ENCODE measurements around the gene PHRF1. TPM values are rescaled to one million over a fixed set of nuclear protein-coding genes. Genes with fewer than 3 reads are reported as not detected.
"Not testable (repeated sequence)": the region's sequence is repeated elsewhere in the genome, so short reads cannot be mapped to it uniquely, and the experiment has no call there.

PHRF1 gene
- total RNA-seq, 1 experiment from 2014 or later, result 55.2 TPM

GRCh38 chr11:639332-639955, 63.2 kb downstream of the PHRF1 start:
- Histone ChIP-seq H3K9me3 (no peaks in the 10 kb centered on the region), H3K27me3 (no peaks in the 10 kb centered on the region)
- no peak for DNase-seq

GRCh38 chr11:640021-640706, 63.9 kb downstream of the PHRF1 start:
- no peak for DNase-seq
- peaks cover 43% of the 10 kb centered on the region for H3K36me3 ChIP-seq
- no peaks in the 10 kb centered on the region for H3K27me3 ChIP-seq
- no peaks in the 10 kb centered on the region for H3K9me3 ChIP-seq
- no peak overlapping the region for H3K4me3 ChIP-seq

More at GRCh38 chr11:639332-639955, 63.2 kb downstream of the PHRF1 start:
- Histone ChIP-seq H3K4me3 (no peak overlapping the region), H3K36me3 (peaks cover 50% of the 10 kb centered on the region)

- no peak for DNase-seq
- Histone ChIP-seq H3K36me3 (peaks cover 54% of the 10 kb centered on the region), H3K4me3 (no peak overlapping the region), H3K9me3 (no peaks in the 10 kb centered on the region), H3K27me3 (no peaks in the 10 kb centered on the region)
Measured at GRCh38 chr11:641806-642370, 65.6 kb downstream of the PHRF1 start.

- no peak overlapping the region for H3K4me3 ChIP-seq
- no peaks in the 10 kb centered on the region for H3K27me3 ChIP-seq
- no peaks in the 10 kb centered on the region for H3K9me3 ChIP-seq
- peaks cover 51% of the 10 kb centered on the region for H3K36me3 ChIP-seq
- DNase-seq, result no peak
Measured at GRCh38 chr11:643366-643765, 67.1 kb downstream of the PHRF1 start.

- no peaks in the 10 kb centered on the region for H3K27me3 ChIP-seq
- H3K9me3 ChIP-seq, result no peaks in the 10 kb centered on the region
- no peak overlapping the region for H3K4me3 ChIP-seq
- peaks cover 55% of the 10 kb centered on the region for H3K36me3 ChIP-seq
- no peak for DNase-seq
Measured at GRCh38 chr11:643849-644738, 67.8 kb downstream of the PHRF1 start.

GRCh38 chr11:645536-645935, 69.3 kb downstream of the PHRF1 start:
- no peaks in the 10 kb centered on the region for H3K9me3 ChIP-seq
- no peaks in the 10 kb centered on the region for H3K27me3 ChIP-seq
- peaks cover 60% of the 10 kb centered on the region for H3K36me3 ChIP-seq
- H3K4me3 ChIP-seq, result no peak overlapping the region
- no peak for DNase-seq

- no peaks in the 10 kb centered on the region for H3K9me3 ChIP-seq
- no peak overlapping the region for H3K4me3 ChIP-seq
- DNase-seq, result no peak
- H3K27me3 ChIP-seq, result no peaks in the 10 kb centered on the region
- peaks cover 60% of the 10 kb centered on the region for H3K36me3 ChIP-seq
Measured at GRCh38 chr11:646214-646613, 69.9 kb downstream of the PHRF1 start.

- not testable (repeated sequence) for H3K4me3 ChIP-seq, H3K9me3 ChIP-seq, H3K27me3 ChIP-seq, DNase-seq
- H3K36me3 ChIP-seq, result peaks cover 54% of the 10 kb centered on the region
Measured at GRCh38 chr11:647672-648158, 71.4 kb downstream of the PHRF1 start.

GRCh38 chr11:650482-650881, 74.2 kb downstream of the PHRF1 start:
- DNase-seq, result peak; percentile 64

GRCh38 chr11:653136-653535, 76.9 kb downstream of the PHRF1 start:
- H3K4me3 ChIP-seq, DNase-seq, H3K27me3 ChIP-seq, H3K9me3 ChIP-seq: not testable (repeated sequence)
- peaks cover 46% of the 10 kb centered on the region for H3K36me3 ChIP-seq

More at GRCh38 chr11:650482-650881, 74.2 kb downstream of the PHRF1 start:
- Histone ChIP-seq H3K9me3 (no peaks in the 10 kb centered on the region), H3K4me3 (no peak overlapping the region), H3K27me3 (no peaks in the 10 kb centered on the region), H3K36me3 (peaks cover 48% of the 10 kb centered on the region)

GRCh38 chr11:653837-654236, 77.6 kb downstream of the PHRF1 start:
- Histone ChIP-seq H3K27me3 (no peaks in the 10 kb centered on the region), H3K9me3 (no peaks in the 10 kb centered on the region), H3K36me3 (peaks cover 46% of the 10 kb centered on the region), H3K4me3 (no peak overlapping the region)
- DNase-seq, result no peak

GRCh38 chr11:654444-654843, 78.2 kb downstream of the PHRF1 start:
- not testable (repeated sequence) for H3K9me3 ChIP-seq, DNase-seq, H3K27me3 ChIP-seq, H3K4me3 ChIP-seq
- H3K36me3 ChIP-seq, result peaks cover 49% of the 10 kb centered on the region

GRCh38 chr11:655036-655726, 78.9 kb downstream of the PHRF1 start:
- Histone ChIP-seq H3K9me3 (no peaks in the 10 kb centered on the region), H3K4me3 (no peak overlapping the region), H3K27me3 (no peaks in the 10 kb centered on the region), H3K36me3 (peaks cover 51% of the 10 kb centered on the region)
- DNase-seq, result no peak

- no peak for DNase-seq
- H3K4me3 ChIP-seq, result no peak overlapping the region
- H3K9me3 ChIP-seq, result no peaks in the 10 kb centered on the region
Measured at GRCh38 chr11:656426-656825, 80.2 kb downstream of the PHRF1 start.

GRCh38 chr11:656866-657265, 80.6 kb downstream of the PHRF1 start:
- DNase-seq, result no peak
- no peak overlapping the region for H3K4me3 ChIP-seq
- H3K9me3 ChIP-seq, result no peaks in the 10 kb centered on the region
- peaks cover 48% of the 10 kb centered on the region for H3K36me3 ChIP-seq
- no peaks in the 10 kb centered on the region for H3K27me3 ChIP-seq

More at GRCh38 chr11:656426-656825, 80.2 kb downstream of the PHRF1 start:
- H3K27me3 ChIP-seq, result no peaks in the 10 kb centered on the region
- peaks cover 48% of the 10 kb centered on the region for H3K36me3 ChIP-seq

- no peak for DNase-seq
- Histone ChIP-seq H3K4me3 (no peak overlapping the region), H3K27me3 (no peaks in the 10 kb centered on the region), H3K9me3 (no peaks in the 10 kb centered on the region), H3K36me3 (peaks cover 57% of the 10 kb centered on the region)
Measured at GRCh38 chr11:657691-658126, 81.4 kb downstream of the PHRF1 start.
